ENCODE measurements around the gene SGCG. TPM values are rescaled to one million over a fixed set of nuclear protein-coding genes. Genes with fewer than 3 reads are reported as not detected.

SGCG gene
- total and polyA plus RNA-seq, 10 of the 15 experiments (the other 5 are each of a cell fraction or from before 2014, with no cell fraction given): not detected

DNA sequence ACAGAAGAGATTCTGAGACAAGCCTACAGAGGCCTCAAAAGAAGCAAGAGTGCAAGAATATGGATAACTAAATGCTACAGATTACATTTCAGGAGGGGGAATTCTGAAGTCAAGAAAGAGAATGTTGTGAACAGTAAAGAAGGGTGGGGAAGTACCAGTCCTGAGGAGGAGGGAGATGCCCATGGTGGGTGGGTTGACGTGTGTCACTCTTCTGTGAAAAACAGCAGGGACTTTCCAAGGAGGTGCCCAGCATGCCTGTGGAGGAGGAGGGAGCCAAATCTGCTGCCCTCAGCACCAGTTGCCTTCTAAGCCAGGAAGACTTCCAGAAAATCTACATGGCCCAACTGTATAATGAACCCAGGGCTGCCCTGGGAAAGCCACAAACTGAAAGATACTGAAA lies 87.7 kb downstream of the SGCG start (continued):
- TF ChIP-seq, protein P1, sequence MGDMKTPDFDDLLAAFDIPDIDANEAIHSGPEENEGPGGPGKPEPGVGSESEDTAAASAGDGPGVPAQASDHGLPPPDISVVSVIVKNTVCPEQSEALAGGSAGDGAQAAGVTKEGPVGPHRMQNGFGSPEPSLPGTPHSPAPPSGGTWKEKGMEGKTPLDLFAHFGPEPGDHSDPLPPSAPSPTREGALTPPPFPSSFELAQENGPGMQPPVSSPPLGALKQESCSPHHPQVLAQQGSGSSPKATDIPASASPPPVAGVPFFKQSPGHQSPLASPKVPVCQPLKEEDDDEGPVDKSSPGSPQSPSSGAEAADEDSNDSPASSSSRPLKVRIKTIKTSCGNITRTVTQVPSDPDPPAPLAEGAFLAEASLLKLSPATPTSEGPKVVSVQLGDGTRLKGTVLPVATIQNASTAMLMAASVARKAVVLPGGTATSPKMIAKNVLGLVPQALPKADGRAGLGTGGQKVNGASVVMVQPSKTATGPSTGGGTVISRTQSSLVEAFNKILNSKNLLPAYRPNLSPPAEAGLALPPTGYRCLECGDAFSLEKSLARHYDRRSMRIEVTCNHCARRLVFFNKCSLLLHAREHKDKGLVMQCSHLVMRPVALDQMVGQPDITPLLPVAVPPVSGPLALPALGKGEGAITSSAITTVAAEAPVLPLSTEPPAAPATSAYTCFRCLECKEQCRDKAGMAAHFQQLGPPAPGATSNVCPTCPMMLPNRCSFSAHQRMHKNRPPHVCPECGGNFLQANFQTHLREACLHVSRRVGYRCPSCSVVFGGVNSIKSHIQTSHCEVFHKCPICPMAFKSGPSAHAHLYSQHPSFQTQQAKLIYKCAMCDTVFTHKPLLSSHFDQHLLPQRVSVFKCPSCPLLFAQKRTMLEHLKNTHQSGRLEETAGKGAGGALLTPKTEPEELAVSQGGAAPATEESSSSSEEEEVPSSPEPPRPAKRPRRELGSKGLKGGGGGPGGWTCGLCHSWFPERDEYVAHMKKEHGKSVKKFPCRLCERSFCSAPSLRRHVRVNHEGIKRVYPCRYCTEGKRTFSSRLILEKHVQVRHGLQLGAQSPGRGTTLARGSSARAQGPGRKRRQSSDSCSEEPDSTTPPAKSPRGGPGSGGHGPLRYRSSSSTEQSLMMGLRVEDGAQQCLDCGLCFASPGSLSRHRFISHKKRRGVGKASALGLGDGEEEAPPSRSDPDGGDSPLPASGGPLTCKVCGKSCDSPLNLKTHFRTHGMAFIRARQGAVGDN (IDR thresholded peaks at IDR 0.05): no peak
- TF ChIP-seq NBN (IDR thresholded peaks at IDR 0.05) (no peak), PAX5 (IDR thresholded peaks at IDR 0.05; ENCODE audit: borderline replicate concordance, low read depth, low read length) (0 out of 2 replicates have a peak, but pooled peaks have one; percentile 20), IKZF1 (conservative IDR thresholded peaks at IDR 0.05) (peak; percentile 46; the same call in 1 of the 2 replicates)
- TF ChIP-seq, protein P2, sequence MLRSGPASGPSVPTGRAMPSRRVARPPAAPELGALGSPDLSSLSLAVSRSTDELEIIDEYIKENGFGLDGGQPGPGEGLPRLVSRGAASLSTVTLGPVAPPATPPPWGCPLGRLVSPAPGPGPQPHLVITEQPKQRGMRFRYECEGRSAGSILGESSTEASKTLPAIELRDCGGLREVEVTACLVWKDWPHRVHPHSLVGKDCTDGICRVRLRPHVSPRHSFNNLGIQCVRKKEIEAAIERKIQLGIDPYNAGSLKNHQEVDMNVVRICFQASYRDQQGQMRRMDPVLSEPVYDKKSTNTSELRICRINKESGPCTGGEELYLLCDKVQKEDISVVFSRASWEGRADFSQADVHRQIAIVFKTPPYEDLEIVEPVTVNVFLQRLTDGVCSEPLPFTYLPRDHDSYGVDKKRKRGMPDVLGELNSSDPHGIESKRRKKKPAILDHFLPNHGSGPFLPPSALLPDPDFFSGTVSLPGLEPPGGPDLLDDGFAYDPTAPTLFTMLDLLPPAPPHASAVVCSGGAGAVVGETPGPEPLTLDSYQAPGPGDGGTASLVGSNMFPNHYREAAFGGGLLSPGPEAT (IDR thresholded peaks at IDR 0.05; ENCODE audit: low read depth): peak; percentile 62

DNA sequence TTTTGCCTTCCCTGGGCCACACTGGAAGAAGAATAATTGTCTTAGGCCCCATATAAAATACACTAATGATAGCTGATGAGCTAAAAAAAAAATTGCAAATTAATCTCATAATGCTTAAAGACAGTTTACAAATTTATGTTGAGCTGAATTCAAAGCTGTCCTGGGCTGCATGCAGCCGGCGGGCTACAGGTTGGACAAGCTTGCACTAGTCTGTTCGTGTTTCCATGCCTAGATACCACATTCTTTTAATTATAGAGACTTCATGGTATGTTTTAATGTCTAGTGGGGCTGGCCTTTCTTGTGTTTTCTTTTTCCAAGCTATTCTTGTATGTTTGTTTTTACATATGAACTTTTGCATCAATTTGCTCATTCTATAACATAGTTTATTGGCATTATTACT lies 90.6 kb downstream of the SGCG start:
- DNase-seq (ENCODE audit: low read depth, low spot score) (no peak), ATAC-seq (no peak), FAIRE-seq (no peak)
- intact Hi-C loops (cut with micrococcal nuclease; ENCODE audit: unreplicated experiment) (no loop called here), in situ Hi-C loops (cut with MboI) (no loop called here)
- Histone ChIP-seq H3K9ac (ENCODE audit: control insufficient read depth, insufficient read depth, low read length) (no peak overlapping the region), H3K4me3 (no peak overlapping the region), H3K4me2 (ENCODE audit: control insufficient read depth, insufficient read depth) (no peak overlapping the region), H3K79me2 (ENCODE audit: control insufficient read depth, insufficient read depth, low read length) (no peaks in the 10 kb centered on the region), H3K36me3 (ENCODE audit: control insufficient read depth in 2 of 2, insufficient read depth in 2 of 2, low read length in 1 of 2) (no peaks in the 10 kb centered on the region), H3K27ac (ENCODE audit: control insufficient read depth, insufficient read depth) (no peak overlapping the region), H3K9me3 (replicated peaks; ENCODE audit: control insufficient read depth, insufficient read depth, low read length) (no peaks in the 10 kb centered on the region), H3K27me3 (replicated peaks in 1 of 2; ENCODE audit: control insufficient read depth in 2 of 2, insufficient read depth in 2 of 2, low read length in 1 of 2) (no peaks in the 10 kb centered on the region), H3K4me1 (ENCODE audit: control insufficient read depth, insufficient read depth, low read length) (no peaks in the 10 kb centered on the region; the same call in 1 of the 2 replicates), H2AFZ (ENCODE audit: control insufficient read depth, low read depth, low read length) (no peak overlapping the region), H4K20me1 (ENCODE audit: control insufficient read depth, insufficient read depth) (no peaks in the 10 kb centered on the region)
- ChIA-PET RAD21 (ENCODE audit: unreplicated experiment) (no interaction called here), POLR2A (no interaction called here), CTCF (no interaction called here), SMC1A (ENCODE audit: uncharacterized antibody, unreplicated experiment) (no interaction called here)
- no TSS peak for BruUV-seq (replicated peaks)
- WGBS (ENCODE audit: insufficient coverage, insufficient replicate concordance, low lambda C conversion rate, missing lambda C conversion rate): 67% methylated on average over 3 of the region's 3 CpGs
- TF ChIP-seq EZH2 (IDR thresholded peaks at IDR 0.05; ENCODE audit: borderline replicate concordance, control insufficient read depth, low read depth, low read length): no peak
- TF ChIP-seq ZBTB40 (IDR thresholded peaks at IDR 0.05; ENCODE audit: borderline replicate concordance): no peak
- no peak for TF ChIP-seq SREBF1 (IDR thresholded peaks at IDR 0.05; ENCODE audit: low read length)
- TF ChIP-seq HDGF (IDR thresholded peaks at IDR 0.05): no peak
- no peak for TF ChIP-seq ATF7 (IDR thresholded peaks at IDR 0.05; ENCODE audit: low read depth)
- no peak for TF ChIP-seq MYC (IDR thresholded peaks at IDR 0.05; ENCODE audit: insufficient read depth, insufficient read length, insufficient replicate concordance, low read length, severe bottlenecking)

Data from GM12878 (cell line).